Mucosa of descending colon (tissue), 3 donors: ENCODE measurements around the gene VMP1. TPM values are rescaled to one million over a fixed set of nuclear protein-coding genes. Genes with fewer than 3 reads are reported as not detected.

Experiments
- ATAC-seq: fragments of 200-7000 bp; cut with Tn5 transposase; one replicate; pipeline ENCODE4 v1.9.1; 2020; ENCODE audit warnings: mild to moderate bottlenecking, moderate library complexity
- DNase-seq, 3 donors: peaks; one replicate each; pipeline ENCODE4 v3.0.0-alpha.2; 2020
- H3K36me3 ChIP-seq: fragments of 200-600 bp; one replicate; pipeline ENCODE4 v1.8.0; 2021; ENCODE audit warnings: low read depth, mild to moderate bottlenecking
- H3K4me1 ChIP-seq: fragments of 200-600 bp; one replicate; pipeline ENCODE4 v1.8.0; 2021; ENCODE audit warnings: low read depth, mild to moderate bottlenecking
- H3K4me3 ChIP-seq: fragments of 200-600 bp; one replicate; pipeline ENCODE4 v1.8.0; 2021; ENCODE audit warnings: mild to moderate bottlenecking
- H3K9me3 ChIP-seq: fragments of 200-600 bp; one replicate; pipeline ENCODE4 v1.8.0; 2021; ENCODE audit warnings: mild to moderate bottlenecking
- CTCF ChIP-seq: fragments of 200-600 bp; IDR thresholded peaks from one replicate; pipeline ENCODE4 v1.8.0; 2022; ENCODE audit warnings: antibody characterized with exemption, mild to moderate bottlenecking
- intact Hi-C, 2 donors: fragments of 100-400 bp; cut with DNase I in 1 of 2; cut with micrococcal nuclease in 1 of 2; formaldehyde crosslinking; loops; one replicate each; pipeline versions ENCODE4 v1.11.0 to v1.11.1; 2022; cut with DNase I, micrococcal nuclease
- total RNA-seq, 3 donors: library from RNA; stranded (reverse); fragmentation: NEBNext Ultra II Directional in 2 of 3; extraction: Animal tissue kit (Norgen Biotek cat#: 25700) in 2 of 3; gene quantifications; one replicate each; pipeline versions ENCODE4 v1.2.1 to v1.2.4, GENCODE V29; 2021 to 2023
- donor health status: DM: no; HTN: no; CAD: no; lungs with moderate emphysema.
- donor health status: DM: no; HTN: no; CAD: no.
- donor health status: DM: no; HTN: yes; CAD: no.

VMP1 gene
- total RNA-seq, 3 donors from 2014 or later = 257 to 361 (median 266) TPM

DNA sequence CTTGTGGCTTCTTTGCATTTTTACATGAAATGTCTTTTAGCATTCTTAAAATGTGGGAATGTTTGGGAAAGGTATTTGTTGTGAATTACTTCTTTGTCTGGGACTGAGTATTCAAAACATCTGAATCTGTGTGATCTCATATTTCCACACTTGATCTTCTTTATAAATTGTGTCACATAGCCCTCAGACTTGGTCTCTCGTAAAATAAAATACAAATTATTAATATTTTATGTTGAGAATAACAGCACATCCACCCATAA is 103.4 kb downstream of the VMP1 start:
- DNase-seq (no peak), ATAC-seq (no peak)
- intact Hi-C loops = no loop called here
- H3K9me3 ChIP-seq = no peaks in the 10 kb centered on the region
- no peaks in the 10 kb centered on the region for H3K4me1 ChIP-seq
- no peak overlapping the region for H3K4me3 ChIP-seq
- no peaks in the 10 kb centered on the region for H3K36me3 ChIP-seq
- no peak for TF ChIP-seq CTCF

- TF ChIP-seq CTCF = no peak
- no peaks in the 10 kb centered on the region for H3K9me3 ChIP-seq
- DNase-seq = no peak
- H3K4me1 ChIP-seq = no peaks in the 10 kb centered on the region
- intact Hi-C loops = no loop called here
- ATAC-seq = no peak
- no peaks in the 10 kb centered on the region for H3K36me3 ChIP-seq
- no peak overlapping the region for H3K4me3 ChIP-seq
Observed at GRCh38 chr17:59811209-59811608, 103.8 kb downstream of the VMP1 start.

DNA sequence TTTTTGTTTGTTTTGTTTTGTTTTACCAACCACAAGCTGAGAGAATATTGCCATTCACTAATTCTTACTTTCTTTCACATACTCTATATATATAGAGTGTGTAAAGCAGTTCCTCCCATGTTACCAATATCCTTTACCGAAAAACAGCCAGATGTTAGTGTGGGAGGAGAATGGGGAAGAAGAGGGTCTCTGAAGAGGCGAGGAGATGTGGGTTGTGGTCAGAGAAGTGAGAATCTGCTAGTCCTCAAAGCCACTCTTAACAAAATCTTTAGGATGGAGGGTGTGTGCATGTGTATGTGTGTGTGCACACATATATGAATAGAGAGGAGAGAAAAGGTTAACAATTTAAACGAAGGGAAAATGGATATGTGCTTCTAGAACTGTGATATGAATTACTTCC is 104.7 kb downstream of the VMP1 start:
- H3K4me1 ChIP-seq = no peaks in the 10 kb centered on the region
- H3K36me3 ChIP-seq = no peaks in the 10 kb centered on the region
- DNase-seq (no peak), ATAC-seq (no peak)
- no peak for TF ChIP-seq CTCF
- H3K9me3 ChIP-seq = no peaks in the 10 kb centered on the region
- intact Hi-C loops = no loop called here
- H3K4me3 ChIP-seq = no peak overlapping the region

- ATAC-seq = no peak
- intact Hi-C loops = no loop called here
- no peaks in the 10 kb centered on the region for H3K9me3 ChIP-seq
- H3K4me3 ChIP-seq = no peak overlapping the region
- H3K36me3 ChIP-seq = no peaks in the 10 kb centered on the region
- no peak for TF ChIP-seq CTCF
- DNase-seq = no peak
- no peaks in the 10 kb centered on the region for H3K4me1 ChIP-seq
Observed at GRCh38 chr17:59814276-59814675, 106.8 kb downstream of the VMP1 start.

GRCh38 chr17:59814685-59815084 is 107.2 kb downstream of the VMP1 start:
- no peak for TF ChIP-seq CTCF
- Histone ChIP-seq H3K36me3 (no peaks in the 10 kb centered on the region), H3K4me1 (no peaks in the 10 kb centered on the region), H3K9me3 (no peaks in the 10 kb centered on the region), H3K4me3 (no peak overlapping the region)
- intact Hi-C loops = no loop called here
- ATAC-seq (no peak), DNase-seq (no peak)

GRCh38 chr17:59815965-59816364 is 108.5 kb downstream of the VMP1 start:
- Histone ChIP-seq H3K36me3 (no peaks in the 10 kb centered on the region), H3K4me1 (no peaks in the 10 kb centered on the region), H3K4me3 (no peak overlapping the region), H3K9me3 (no peaks in the 10 kb centered on the region)
- DNase-seq (no peak), ATAC-seq (no peak)
- intact Hi-C loops = no loop called here
- no peak for TF ChIP-seq CTCF
